ENCODE data around the gene SH2D6.

Gene SH2D6

DNA sequence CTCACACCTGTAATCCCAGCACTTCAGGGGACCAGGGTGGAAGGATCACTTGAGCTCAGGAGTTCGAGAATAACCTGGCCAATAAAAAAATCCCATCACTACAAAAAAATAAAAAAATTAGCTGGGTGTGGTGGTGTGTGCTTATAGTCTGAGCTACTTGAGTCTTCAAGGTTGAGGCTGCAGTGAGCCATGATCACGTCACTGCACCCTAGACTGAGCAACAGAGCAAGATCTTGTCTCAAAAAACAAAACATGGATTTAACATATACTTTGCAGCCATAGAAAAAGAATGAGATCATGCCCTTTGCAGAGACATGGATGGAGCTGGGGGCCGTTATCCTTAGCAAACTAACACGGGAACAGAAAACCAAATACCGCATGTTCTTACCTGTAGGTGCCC is 22.2 kb downstream of the SH2D6 start:
- Histone ChIP-seq H2BK12ac (ENCODE audit: low read length) (no peak overlapping the region), H4K8ac (ENCODE audit: low read depth, low read length) (no peak overlapping the region), H3K4me2 (ENCODE audit: low read length) (no peak overlapping the region), H3K9me3 (ENCODE audit: insufficient read depth, low read depth, low read length) (peaks cover 2% of the 10 kb centered on the region), H3K36me3 (ENCODE audit: control insufficient read depth in 1 of 2, insufficient read depth in 2 of 2, low read length in 2 of 2) (no peaks in the 10 kb centered on the region), H3K4ac (ENCODE audit: low read depth, low read length) (no peak overlapping the region), H3K4me1 (ENCODE audit: control insufficient read depth in 1 of 2, insufficient read depth in 2 of 2, low read length in 2 of 2) (peaks cover 9 to 10% of the 10 kb centered on the region in 2 experiments), H3K79me2 (ENCODE audit: control insufficient read depth, insufficient read depth, low read length, poor library complexity) (peaks cover 3% of the 10 kb centered on the region), H3K79me1 (ENCODE audit: low read length) (peaks cover 6% of the 10 kb centered on the region), H3K4me3 (ENCODE audit: low read depth, low read length) (no peak overlapping the region), H3K18ac (ENCODE audit: low read length) (no peak overlapping the region), H2AFZ (ENCODE audit: insufficient read depth, low read length, poor library complexity) (no peak overlapping the region), H3K23ac (ENCODE audit: low read length) (no peak overlapping the region), H2BK120ac (ENCODE audit: insufficient read depth, low read length, poor library complexity) (no peak overlapping the region), H3K14ac (ENCODE audit: low read length) (no peak overlapping the region), H3K27ac (ENCODE audit: low read depth, low read length) (no peak overlapping the region), H4K12ac (ENCODE audit: low read depth, low read length) (no peak overlapping the region), H3K27me3 (ENCODE audit: insufficient read depth, low read length) (no peaks in the 10 kb centered on the region), H4K91ac (ENCODE audit: low read depth, low read length) (no peak overlapping the region), H3K9ac (ENCODE audit: low read length) (no peak overlapping the region), H2BK5ac (ENCODE audit: low read depth, low read length, poor library complexity) (no peak overlapping the region), H2AK5ac (ENCODE audit: low read length) (no peak overlapping the region)
- DNase-seq, result no peak
- WGBS (ENCODE audit: extremely low coverage, insufficient coverage, insufficient read length), result no CpG with 5 or more reads among the region's 5 CpGs

DNA sequence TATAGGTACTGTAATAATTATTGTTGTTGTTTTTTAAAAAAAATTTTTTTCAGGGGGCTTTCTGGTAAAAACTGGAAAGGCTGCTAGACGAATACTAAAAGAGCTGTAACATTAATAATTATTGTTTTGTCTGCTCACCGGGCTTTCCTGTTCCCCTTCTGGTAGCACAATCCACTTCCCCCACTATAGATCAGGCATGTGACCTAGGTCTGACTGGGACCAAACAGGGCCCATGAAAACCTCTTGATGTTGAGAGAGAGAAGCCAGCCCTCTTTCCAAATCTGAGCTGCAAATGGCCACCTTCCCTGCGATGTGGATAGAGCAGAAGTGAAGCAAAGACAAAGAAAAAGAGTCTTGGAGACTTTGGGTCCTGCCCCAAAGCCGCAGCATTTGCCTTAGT is 23.4 kb downstream of the SH2D6 start:
- Histone ChIP-seq H3K79me1 (ENCODE audit: low read length) (peaks cover 6% of the 10 kb centered on the region), H3K4me2 (ENCODE audit: low read length) (no peak overlapping the region), H3K9me3 (ENCODE audit: insufficient read depth, low read depth, low read length) (peaks cover 2% of the 10 kb centered on the region), H2BK5ac (ENCODE audit: low read depth, low read length, poor library complexity) (no peak overlapping the region), H3K79me2 (ENCODE audit: control insufficient read depth, insufficient read depth, low read length, poor library complexity) (peaks cover 5% of the 10 kb centered on the region), H2AFZ (ENCODE audit: insufficient read depth, low read length, poor library complexity) (no peak overlapping the region), H3K27me3 (ENCODE audit: insufficient read depth, low read length) (no peaks in the 10 kb centered on the region), H3K4me3 (ENCODE audit: low read depth, low read length) (no peak overlapping the region), H3K4me1 (ENCODE audit: control insufficient read depth in 1 of 2, insufficient read depth in 2 of 2, low read length in 2 of 2) (peaks cover 10 to 12% of the 10 kb centered on the region in 2 experiments), H2BK120ac (ENCODE audit: insufficient read depth, low read length, poor library complexity) (no peak overlapping the region), H3K4ac (ENCODE audit: low read depth, low read length) (no peak overlapping the region), H2BK12ac (ENCODE audit: low read length) (no peak overlapping the region), H3K18ac (ENCODE audit: low read length) (no peak overlapping the region), H3K36me3 (ENCODE audit: control insufficient read depth in 1 of 2, insufficient read depth in 2 of 2, low read length in 2 of 2) (no peaks in the 10 kb centered on the region), H3K9ac (ENCODE audit: low read length) (no peak overlapping the region), H4K8ac (ENCODE audit: low read depth, low read length) (no peak overlapping the region), H3K27ac (ENCODE audit: low read depth, low read length) (no peak overlapping the region), H2AK5ac (ENCODE audit: low read length) (no peak overlapping the region), H4K91ac (ENCODE audit: low read depth, low read length) (no peak overlapping the region), H4K12ac (ENCODE audit: low read depth, low read length) (no peak overlapping the region), H3K14ac (ENCODE audit: low read length) (no peak overlapping the region), H3K23ac (ENCODE audit: low read length) (no peak overlapping the region)
- no peak for DNase-seq
- no CpG with 5 or more reads among the region's 4 CpGs for WGBS (ENCODE audit: extremely low coverage, insufficient coverage, insufficient read length)

DNA sequence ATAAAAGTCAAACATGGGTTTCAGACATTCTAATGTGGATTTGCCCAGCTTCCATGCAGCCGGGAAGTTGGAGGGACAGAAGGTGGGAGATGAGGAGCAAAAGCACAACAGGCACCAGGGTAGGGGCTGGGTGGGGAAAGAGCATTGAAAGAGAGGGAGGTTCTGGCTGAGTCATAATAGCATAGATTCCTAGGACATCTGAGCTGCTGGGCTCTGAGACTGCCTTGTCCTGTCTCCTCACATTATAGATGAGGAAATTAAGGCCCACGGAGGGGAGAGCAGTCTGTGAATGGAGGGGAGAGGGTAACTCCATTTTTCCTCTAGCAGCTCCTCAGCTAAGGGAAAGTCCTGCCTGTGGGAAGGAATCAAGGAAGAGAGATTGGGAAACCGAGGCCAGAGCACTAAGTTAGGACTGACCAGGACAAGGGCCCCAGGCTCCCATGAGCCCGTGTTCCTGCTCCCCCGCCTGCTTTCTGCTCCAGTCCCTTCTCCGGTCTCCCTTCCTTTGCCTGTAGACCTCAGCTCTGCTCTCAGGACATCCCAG is 26.2 kb downstream of the SH2D6 start:
- H3K4me3 ChIP-seq (ENCODE audit: low read depth, low read length), result no peak overlapping the region
- no peak overlapping the region for H3K4me2 ChIP-seq (ENCODE audit: low read length)
- H2AFZ ChIP-seq (ENCODE audit: insufficient read depth, low read length, poor library complexity), result no peak overlapping the region
- no peaks in the 10 kb centered on the region for H3K36me3 ChIP-seq (ENCODE audit: control insufficient read depth in 1 of 2, insufficient read depth in 2 of 2, low read length in 2 of 2)
- no peaks in the 10 kb centered on the region for H3K9me3 ChIP-seq (ENCODE audit: insufficient read depth, low read depth, low read length)
- H4K91ac ChIP-seq (ENCODE audit: low read depth, low read length), result no peak overlapping the region
- WGBS (ENCODE audit: extremely low coverage, insufficient coverage, insufficient read length), result no CpG with 5 or more reads among the region's 6 CpGs
- no peak overlapping the region for H3K4ac ChIP-seq (ENCODE audit: low read depth, low read length)
- peak overlapping the region; percentile 38 for H3K9ac ChIP-seq (ENCODE audit: low read length)
- no peak overlapping the region for H3K23ac ChIP-seq (ENCODE audit: low read length)
- H3K14ac ChIP-seq (ENCODE audit: low read length), result no peak overlapping the region
- no peak overlapping the region for H2BK120ac ChIP-seq (ENCODE audit: insufficient read depth, low read length, poor library complexity)
- H4K12ac ChIP-seq (ENCODE audit: low read depth, low read length), result no peak overlapping the region
- peaks cover 2% of the 10 kb centered on the region for H3K79me2 ChIP-seq (ENCODE audit: control insufficient read depth, insufficient read depth, low read length, poor library complexity)
- no peaks in the 10 kb centered on the region for H3K79me1 ChIP-seq (ENCODE audit: low read length)
- H3K4me1 ChIP-seq (ENCODE audit: control insufficient read depth in 1 of 2, insufficient read depth in 2 of 2, low read length in 2 of 2), result peaks cover 0 to 3% of the 10 kb centered on the region in 2 experiments
- H4K8ac ChIP-seq (ENCODE audit: low read depth, low read length), result no peak overlapping the region
- no peak overlapping the region for H2AK5ac ChIP-seq (ENCODE audit: low read length)
- no peak for DNase-seq
- H3K27ac ChIP-seq (ENCODE audit: low read depth, low read length), result no peak overlapping the region
- no peak overlapping the region for H2BK5ac ChIP-seq (ENCODE audit: low read depth, low read length, poor library complexity)
- no peak overlapping the region for H2BK12ac ChIP-seq (ENCODE audit: low read length)
- H3K18ac ChIP-seq (ENCODE audit: low read length), result no peak overlapping the region
- H3K27me3 ChIP-seq (ENCODE audit: insufficient read depth, low read length), result no peaks in the 10 kb centered on the region

DNA sequence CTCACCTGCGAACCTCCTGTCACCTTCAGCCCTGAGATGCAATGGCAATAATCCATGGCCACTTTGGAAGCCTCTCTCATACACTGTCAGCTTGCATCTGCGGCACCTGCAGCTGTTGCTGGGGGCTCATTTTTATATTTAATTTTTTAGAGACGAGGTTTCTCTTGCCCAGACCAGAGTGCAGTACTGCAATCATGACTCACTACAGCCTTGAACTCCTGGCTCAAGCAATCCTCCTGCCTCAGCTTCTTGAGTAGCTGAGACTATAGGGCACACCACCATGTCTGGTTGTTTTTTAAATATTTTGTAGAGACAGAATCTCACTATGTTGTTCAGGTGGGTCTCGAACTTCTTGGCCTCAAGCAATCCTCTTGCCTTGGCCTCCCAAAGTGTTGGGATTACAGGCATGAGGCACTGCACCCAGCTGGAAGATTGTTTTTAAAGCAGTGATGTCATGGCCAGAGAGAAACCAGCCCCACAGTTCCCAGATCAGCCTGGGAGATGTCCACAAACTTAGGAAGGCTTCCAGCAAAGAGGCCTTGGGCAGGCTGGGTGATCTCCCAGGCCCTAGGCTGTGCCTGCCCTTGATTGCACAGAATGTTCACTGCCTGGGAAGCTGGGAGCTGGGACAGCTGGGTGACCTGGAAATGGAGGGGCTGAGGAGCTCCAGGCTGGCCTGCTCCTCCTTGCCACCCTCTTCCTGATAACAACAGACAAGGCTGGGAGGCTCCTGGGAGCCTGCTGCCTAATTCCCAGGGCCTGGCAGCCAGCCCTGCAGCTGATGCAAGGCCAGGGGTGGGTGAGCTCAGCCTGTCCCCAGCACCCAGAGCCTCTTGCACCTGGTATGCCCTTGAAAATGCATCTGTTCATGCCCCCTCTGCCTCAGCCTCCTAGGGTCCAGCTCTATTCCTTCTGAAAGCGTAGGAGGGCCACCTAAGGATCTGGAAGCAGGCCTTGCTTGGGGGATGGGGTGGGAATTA is 27.1 kb downstream of the SH2D6 start:
- no CpG with 5 or more reads among the region's 5 CpGs for WGBS (ENCODE audit: extremely low coverage, insufficient coverage, insufficient read length)
- Histone ChIP-seq H3K4me3 (ENCODE audit: low read depth, low read length) (no peak overlapping the region), H2BK5ac (ENCODE audit: low read depth, low read length, poor library complexity) (no peak overlapping the region), H3K27me3 (ENCODE audit: insufficient read depth, low read length) (no peaks in the 10 kb centered on the region), H4K91ac (ENCODE audit: low read depth, low read length) (no peak overlapping the region), H3K9ac (ENCODE audit: low read length) (no peak overlapping the region), H4K8ac (ENCODE audit: low read depth, low read length) (peak overlapping the region; percentile 17), H3K79me1 (ENCODE audit: low read length) (no peaks in the 10 kb centered on the region), H2AK5ac (ENCODE audit: low read length) (no peak overlapping the region), H2BK12ac (ENCODE audit: low read length) (no peak overlapping the region), H3K36me3 (ENCODE audit: control insufficient read depth in 1 of 2, insufficient read depth in 2 of 2, low read length in 2 of 2) (no peaks in the 10 kb centered on the region), H2BK120ac (ENCODE audit: insufficient read depth, low read length, poor library complexity) (no peak overlapping the region), H3K27ac (ENCODE audit: low read depth, low read length) (no peak overlapping the region), H3K14ac (ENCODE audit: low read length) (no peak overlapping the region), H3K18ac (ENCODE audit: low read length) (no peak overlapping the region), H3K4me1 (ENCODE audit: control insufficient read depth in 1 of 2, insufficient read depth in 2 of 2, low read length in 2 of 2) (peaks cover 0 to 3% of the 10 kb centered on the region in 2 experiments), H3K4me2 (ENCODE audit: low read length) (no peak overlapping the region), H4K12ac (ENCODE audit: low read depth, low read length) (no peak overlapping the region), H3K79me2 (ENCODE audit: control insufficient read depth, insufficient read depth, low read length, poor library complexity) (peaks cover 2% of the 10 kb centered on the region), H3K4ac (ENCODE audit: low read depth, low read length) (no peak overlapping the region), H2AFZ (ENCODE audit: insufficient read depth, low read length, poor library complexity) (no peak overlapping the region), H3K9me3 (ENCODE audit: insufficient read depth, low read depth, low read length) (no peaks in the 10 kb centered on the region), H3K23ac (ENCODE audit: low read length) (no peak overlapping the region)
- no peak for DNase-seq
